Transverse colon (tissue), 4 donors: ENCODE results near the gene SORCS3. TPM values are rescaled to one million over a fixed set of nuclear protein-coding genes. Genes with fewer than 3 reads are reported as not detected.

Experiments used
- DNase-seq: peaks from one replicate; pipeline ENCODE4 v3.0.0-alpha.2; 2019
- H3K27ac ChIP-seq, 4 donors: fragments of 200-600 bp; sonication (generic); 2 replicates each; pipeline ENCODE4 v1.5.1; 2016 to 2018; ENCODE audit warnings: inconsistent platforms in 4 of 4
- H3K27me3 ChIP-seq: fragments of 200-600 bp; sonication (generic); 2 replicates; pipeline ENCODE4 v1.5.1; 2017; ENCODE audit warnings: inconsistent platforms
- H3K36me3 ChIP-seq, 4 donors: fragments of 200-600 bp; sonication (generic); 2 replicates each; pipeline ENCODE4 v1.5.1; 2017 to 2019; ENCODE audit warnings: inconsistent platforms in 4 of 4
- H3K4me1 ChIP-seq, 4 donors: fragments of 200-600 bp; sonication (generic); 2 replicates each; pipeline ENCODE4 v1.5.1; 2017 to 2020; ENCODE audit warnings: inconsistent platforms in 4 of 4
- H3K4me3 ChIP-seq, 4 donors: fragments of 200-600 bp; sonication (generic); 1 replicate in 1 of 4; 2 replicates in 3 of 4; pipeline versions ENCODE4 v1.5.1 to v1.6.1; 2017 to 2019; ENCODE audit warnings: inconsistent platforms in 4 of 4
- H3K9me3 ChIP-seq, 2 donors: fragments of 200-600 bp; sonication (generic); 2 replicates each; pipeline ENCODE4 v1.5.1; 2017 to 2019; ENCODE audit warnings: inconsistent platforms in 2 of 2
- CTCF ChIP-seq, 5 experiments: fragments of 200-600 bp in 3 of 5; fragments of 450-650 bp in 2 of 5; sonication (generic) in 3 of 5; IDR thresholded peaks; 1 replicate in 2 of 5; 2 replicates in 3 of 5; pipeline ENCODE4 v1.5.1; 2016 to 2017; ENCODE audit warnings: antibody characterized with exemption in 5 of 5, inconsistent platforms in 3 of 5, mild to moderate bottlenecking in 2 of 5, moderate library complexity in 1 of 5
- EP300 ChIP-seq: sonication (generic); formaldehyde crosslinking; IDR thresholded peaks from one replicate; pipeline ENCODE4 v1.6.1; 2017; ENCODE audit warnings: antibody characterized with exemption, low read depth
- POLR2A ChIP-seq: fragments of 450-650 bp; IDR thresholded peaks from one replicate; pipeline ENCODE4 v1.6.1; 2016; ENCODE audit warnings: antibody characterized with exemption, mild to moderate bottlenecking, moderate library complexity
- POLR2AphosphoS5 ChIP-seq, 3 donors: sonication (generic); formaldehyde crosslinking; IDR thresholded peaks; one replicate each; pipeline ENCODE4 v1.6.1; 2016; ENCODE audit warnings: antibody characterized with exemption in 3 of 3
- WGBS, 2 donors: methylation state at CpG; one replicate each; pipeline ENCODE4 v1.1.5; 2018; ENCODE audit warnings: low coverage in 1 of 2; 5-methylcytosine and 5-hydroxymethylcytosine counted together
- in situ Hi-C, 4 donors: fragments of 200-750 bp; cut with MboI; loops; one replicate each; pipeline versions ENCODE4 v1.15.0 to v1.15.1; 2017; ENCODE audit warnings: low sequenced_read_pairs in 3 of 4, low pct_ligation_motif_present in 1 of 4, low pct_unique_long_range_greater_than_20kb in 1 of 4
- intact Hi-C: fragments of 100-400 bp; cut with DNase I; formaldehyde crosslinking; loops from one replicate; pipeline ENCODE4 v1.15.1; 2023; ENCODE audit warnings: low total_unique reads
- total RNA-seq, 4 donors: library from RNA; depleted of rRNA; stranded (reverse); fragments of >200 nt; gene quantifications; one replicate each; pipeline ENCODE4 v1.1.0, GENCODE V29; 2016

Gene SORCS3
- total RNA-seq, 4 donors from 2014 or later: 0.14 to 0.32 TPM; not detected in 2

GRCh38 chr10:105150259-105150880 lies 509.3 kb downstream of the SORCS3 start:
- Histone ChIP-seq H3K4me3 (no peak overlapping the region), H3K36me3 (no peaks in the 10 kb centered on the region), H3K27ac (no peak overlapping the region), H3K9me3 (no peaks in the 10 kb centered on the region), H3K27me3 (no peaks in the 10 kb centered on the region), H3K4me1 (no peaks in the 10 kb centered on the region)
- 66 to 69% methylated on average over 4 of the region's 4 CpGs for WGBS, 2 donors
- intact Hi-C loops: no loop called here
- in situ Hi-C loops: no loop called here
- TF ChIP-seq CTCF (IDR thresholded peaks at IDR 0.05) (no peak), EP300 (no peak), POLR2A (no peak), POLR2AphosphoS5 (IDR thresholded peaks at IDR 0.05) (no peak)
- DNase-seq: no peak

GRCh38 chr10:105154736-105155135 lies 513.6 kb downstream of the SORCS3 start:
- no peaks in the 10 kb centered on the region for H3K36me3 ChIP-seq
- TF ChIP-seq POLR2AphosphoS5 (IDR thresholded peaks at IDR 0.05): no peak
- TF ChIP-seq CTCF (IDR thresholded peaks at IDR 0.05): no peak
- no peak for TF ChIP-seq POLR2A
- TF ChIP-seq EP300: no peak
- no peak overlapping the region for H3K4me3 ChIP-seq
- WGBS, 2 donors: 73 to 78% methylated on average over 2 to 4 of the region's 4 CpGs
- H3K4me1 ChIP-seq: no peaks in the 10 kb centered on the region
- in situ Hi-C loops (no loop called here), intact Hi-C loops (no loop called here)
- DNase-seq: no peak
- H3K9me3 ChIP-seq: no peaks in the 10 kb centered on the region
- no peak overlapping the region for H3K27ac ChIP-seq
- no peaks in the 10 kb centered on the region for H3K27me3 ChIP-seq

GRCh38 chr10:105159268-105159667 lies 518.2 kb downstream of the SORCS3 start:
- Histone ChIP-seq H3K4me1 (no peaks in the 10 kb centered on the region), H3K27me3 (no peaks in the 10 kb centered on the region), H3K4me3 (no peak overlapping the region), H3K36me3 (no peaks in the 10 kb centered on the region), H3K27ac (no peak overlapping the region), H3K9me3 (no peaks in the 10 kb centered on the region)
- no peak for DNase-seq
- in situ Hi-C loops: no loop called here
- TF ChIP-seq POLR2AphosphoS5 (IDR thresholded peaks at IDR 0.05) (no peak), EP300 (no peak), CTCF (IDR thresholded peaks at IDR 0.05) (no peak), POLR2A (no peak)
- 44 to 50% methylated on average over 1 of the region's 1 CpG for WGBS, 2 donors
- intact Hi-C loops: no loop called here

- intact Hi-C loops (no loop called here), in situ Hi-C loops (no loop called here)
- no peak for DNase-seq
- Histone ChIP-seq H3K27me3 (no peaks in the 10 kb centered on the region), H3K36me3 (no peaks in the 10 kb centered on the region), H3K4me1 (no peaks in the 10 kb centered on the region), H3K27ac (no peak overlapping the region), H3K9me3 (no peaks in the 10 kb centered on the region), H3K4me3 (no peak overlapping the region)
- TF ChIP-seq EP300 (no peak), CTCF (IDR thresholded peaks at IDR 0.05) (no peak), POLR2AphosphoS5 (IDR thresholded peaks at IDR 0.05) (no peak), POLR2A (no peak)
- WGBS, 2 donors: 74 to 87% methylated on average over 3 to 4 of the region's 4 CpGs
Observed at GRCh38 chr10:105161149-105161548, 520.1 kb downstream of the SORCS3 start.
